ENCODE data around the gene ACTL9. TPM values are rescaled to one million over a fixed set of nuclear protein-coding genes. Genes with fewer than 3 reads are reported as not detected.

The ACTL9 gene
- total and polyA plus RNA-seq, 2 donors from 2014 or later: not detected

- DNase-seq (peak in 1 of 5 donors; percentile 5), FAIRE-seq (no peak)
- Histone ChIP-seq H3K9ac (ENCODE audit: low read length in 3 of 3) (no peak overlapping the region), H3K27me3 (ENCODE audit: control insufficient read depth, insufficient read depth, low read length) (no peaks in the 10 kb centered on the region), H3K9me3 (ENCODE audit: control insufficient read depth in 2 of 3, insufficient read depth in 1 of 3, low read length in 3 of 3) (no peaks in the 10 kb centered on the region), H3K4me3 (ENCODE audit: low read length in 3 of 3) (no peak overlapping the region), H3K36me3 (ENCODE audit: control insufficient read depth in 2 of 3, insufficient read depth in 3 of 3, low read length in 3 of 3) (no peaks in the 10 kb centered on the region), H3K27ac (ENCODE audit: low read depth in 2 of 2, low read length in 2 of 2) (no peak overlapping the region), H3K4me1 (ENCODE audit: control insufficient read depth in 2 of 3, insufficient read depth in 2 of 3, low read depth in 1 of 3, low read length in 3 of 3) (no peaks in the 10 kb centered on the region)
- TF ChIP-seq, protein P1, sequence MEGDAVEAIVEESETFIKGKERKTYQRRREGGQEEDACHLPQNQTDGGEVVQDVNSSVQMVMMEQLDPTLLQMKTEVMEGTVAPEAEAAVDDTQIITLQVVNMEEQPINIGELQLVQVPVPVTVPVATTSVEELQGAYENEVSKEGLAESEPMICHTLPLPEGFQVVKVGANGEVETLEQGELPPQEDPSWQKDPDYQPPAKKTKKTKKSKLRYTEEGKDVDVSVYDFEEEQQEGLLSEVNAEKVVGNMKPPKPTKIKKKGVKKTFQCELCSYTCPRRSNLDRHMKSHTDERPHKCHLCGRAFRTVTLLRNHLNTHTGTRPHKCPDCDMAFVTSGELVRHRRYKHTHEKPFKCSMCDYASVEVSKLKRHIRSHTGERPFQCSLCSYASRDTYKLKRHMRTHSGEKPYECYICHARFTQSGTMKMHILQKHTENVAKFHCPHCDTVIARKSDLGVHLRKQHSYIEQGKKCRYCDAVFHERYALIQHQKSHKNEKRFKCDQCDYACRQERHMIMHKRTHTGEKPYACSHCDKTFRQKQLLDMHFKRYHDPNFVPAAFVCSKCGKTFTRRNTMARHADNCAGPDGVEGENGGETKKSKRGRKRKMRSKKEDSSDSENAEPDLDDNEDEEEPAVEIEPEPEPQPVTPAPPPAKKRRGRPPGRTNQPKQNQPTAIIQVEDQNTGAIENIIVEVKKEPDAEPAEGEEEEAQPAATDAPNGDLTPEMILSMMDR (IDR thresholded peaks at IDR 0.05; ENCODE audit: borderline replicate concordance, extremely low read depth, insufficient read depth): no peak
- intact Hi-C loops (cut with DNase I): no loop called here
Measured at GRCh38 chr19:8663920-8664670, 34.5 kb downstream of the ACTL9 start.

GRCh38 chr19:8662263-8662662 is 36.3 kb downstream of the ACTL9 start:
- H3K27me3 ChIP-seq (ENCODE audit: control insufficient read depth, insufficient read depth, low read length): no peaks in the 10 kb centered on the region
- H3K9me3 ChIP-seq (ENCODE audit: control insufficient read depth in 2 of 3, insufficient read depth in 1 of 3, low read length in 3 of 3): no peaks in the 10 kb centered on the region
- no peak overlapping the region for H3K4me3 ChIP-seq (ENCODE audit: low read length in 3 of 3)
- FAIRE-seq: no peak
- no peak overlapping the region for H3K27ac ChIP-seq (ENCODE audit: low read depth in 2 of 2, low read length in 2 of 2)
- intact Hi-C loops (cut with DNase I): no loop called here
- H3K4me1 ChIP-seq (ENCODE audit: control insufficient read depth in 2 of 3, insufficient read depth in 2 of 3, low read depth in 1 of 3, low read length in 3 of 3): no peaks in the 10 kb centered on the region
- H3K36me3 ChIP-seq (ENCODE audit: control insufficient read depth in 2 of 3, insufficient read depth in 3 of 3, low read length in 3 of 3): no peaks in the 10 kb centered on the region
- DNase-seq: no peak
- TF ChIP-seq, protein P1 (IDR thresholded peaks at IDR 0.05; ENCODE audit: borderline replicate concordance, extremely low read depth, insufficient read depth): no peak
- no peak overlapping the region for H3K9ac ChIP-seq (ENCODE audit: low read length in 3 of 3)

DNA sequence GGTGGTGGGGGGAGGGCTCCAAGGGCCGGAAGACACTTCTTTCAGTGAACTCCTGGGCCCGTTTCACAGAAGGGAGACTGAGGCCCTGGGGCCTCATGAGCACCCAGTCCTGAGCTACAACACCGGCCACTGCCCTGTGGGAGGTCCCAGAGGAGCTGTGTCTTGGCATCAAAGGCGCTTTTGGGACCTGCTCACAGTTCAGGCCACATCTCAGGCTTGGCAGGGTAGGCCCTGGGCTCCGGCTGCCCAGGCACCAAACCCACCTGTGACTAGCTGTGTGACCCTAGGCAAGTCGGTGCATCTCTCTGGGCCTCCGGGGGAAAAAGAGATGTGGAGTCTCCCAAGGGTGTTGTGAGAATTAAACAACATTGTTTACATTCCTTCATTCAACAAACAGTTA is 38.7 kb downstream of the ACTL9 start:
- TF ChIP-seq, protein P1 (IDR thresholded peaks at IDR 0.05; ENCODE audit: borderline replicate concordance, extremely low read depth, insufficient read depth): no peak
- intact Hi-C loops (cut with DNase I): loop anchor here (10.0 kb wide), 1 partner anchor 415 kb away; no protein-coding TSS in a partner anchor
- Histone ChIP-seq H3K4me1 (ENCODE audit: control insufficient read depth in 2 of 3, insufficient read depth in 2 of 3, low read depth in 1 of 3, low read length in 3 of 3) (no peaks in the 10 kb centered on the region), H3K4me3 (ENCODE audit: low read length in 3 of 3) (no peak overlapping the region), H3K36me3 (ENCODE audit: control insufficient read depth in 2 of 3, insufficient read depth in 3 of 3, low read length in 3 of 3) (no peaks in the 10 kb centered on the region), H3K27ac (ENCODE audit: low read depth in 2 of 2, low read length in 2 of 2) (no peak overlapping the region), H3K9ac (ENCODE audit: low read length in 3 of 3) (no peak overlapping the region), H3K9me3 (ENCODE audit: control insufficient read depth in 2 of 3, insufficient read depth in 1 of 3, low read length in 3 of 3) (no peaks in the 10 kb centered on the region), H3K27me3 (ENCODE audit: control insufficient read depth, insufficient read depth, low read length) (no peaks in the 10 kb centered on the region)
- DNase-seq: no peak
- no peak for FAIRE-seq
